GM12872 (cell line): Measurements from ENCODE around the gene ZNF438.

Source experiments
- TF ChIP-seq, protein P1 (sequence below): IDR thresholded peaks from 3 replicates; pipeline ENCODE4 v1.5.1; 2011; ENCODE audit warnings: low read depth, mild to moderate bottlenecking, low read length, moderate library complexity; ENCODE audit not compliant: insufficient read depth

ZNF438 gene

DNA sequence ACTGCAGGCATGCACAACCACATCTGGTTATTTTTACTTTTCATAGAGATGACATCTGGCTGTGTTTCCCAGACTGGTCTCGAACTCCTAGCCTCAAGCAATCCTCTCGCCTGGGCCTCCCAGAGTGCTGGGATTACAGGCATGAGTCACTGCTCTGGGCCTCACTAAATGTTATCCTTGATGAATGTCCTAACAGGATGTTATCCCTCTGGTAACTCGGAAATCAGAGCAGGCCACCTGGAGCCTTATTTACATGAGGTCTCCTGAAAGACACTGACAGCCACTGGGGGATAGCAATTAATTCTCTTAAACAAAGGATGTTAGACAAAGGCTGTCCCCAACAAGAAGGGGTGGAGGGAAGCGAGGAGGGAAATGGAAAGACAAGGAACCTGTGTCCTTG, 4.5 kb upstream of the ZNF438 start:
- TF ChIP-seq, protein P1, sequence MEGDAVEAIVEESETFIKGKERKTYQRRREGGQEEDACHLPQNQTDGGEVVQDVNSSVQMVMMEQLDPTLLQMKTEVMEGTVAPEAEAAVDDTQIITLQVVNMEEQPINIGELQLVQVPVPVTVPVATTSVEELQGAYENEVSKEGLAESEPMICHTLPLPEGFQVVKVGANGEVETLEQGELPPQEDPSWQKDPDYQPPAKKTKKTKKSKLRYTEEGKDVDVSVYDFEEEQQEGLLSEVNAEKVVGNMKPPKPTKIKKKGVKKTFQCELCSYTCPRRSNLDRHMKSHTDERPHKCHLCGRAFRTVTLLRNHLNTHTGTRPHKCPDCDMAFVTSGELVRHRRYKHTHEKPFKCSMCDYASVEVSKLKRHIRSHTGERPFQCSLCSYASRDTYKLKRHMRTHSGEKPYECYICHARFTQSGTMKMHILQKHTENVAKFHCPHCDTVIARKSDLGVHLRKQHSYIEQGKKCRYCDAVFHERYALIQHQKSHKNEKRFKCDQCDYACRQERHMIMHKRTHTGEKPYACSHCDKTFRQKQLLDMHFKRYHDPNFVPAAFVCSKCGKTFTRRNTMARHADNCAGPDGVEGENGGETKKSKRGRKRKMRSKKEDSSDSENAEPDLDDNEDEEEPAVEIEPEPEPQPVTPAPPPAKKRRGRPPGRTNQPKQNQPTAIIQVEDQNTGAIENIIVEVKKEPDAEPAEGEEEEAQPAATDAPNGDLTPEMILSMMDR = no peak

DNA sequence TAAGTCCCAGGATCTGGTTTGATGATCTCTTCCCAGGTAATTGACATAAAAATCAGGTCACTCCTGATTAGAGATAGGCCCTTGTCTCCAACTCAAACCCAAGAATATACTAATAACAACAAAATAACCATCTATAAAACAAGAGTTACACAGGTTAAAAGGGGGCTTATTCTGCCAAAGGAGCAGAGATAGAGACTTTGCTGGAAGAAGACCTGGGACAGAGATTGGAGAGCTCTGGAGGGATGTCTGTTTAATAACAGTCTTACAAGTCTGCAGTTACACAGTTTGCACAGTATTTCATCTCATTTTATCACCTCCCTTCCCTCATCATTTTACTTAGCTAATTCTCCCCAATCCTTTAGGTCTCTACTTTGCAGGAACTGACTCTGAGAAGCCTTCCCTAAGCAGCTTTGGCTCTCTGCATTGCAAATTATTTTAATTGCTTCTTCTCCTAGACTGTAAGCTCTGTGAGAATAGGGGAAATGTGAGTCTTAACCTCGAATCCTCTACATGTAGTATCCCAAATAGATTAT, 3.7 kb upstream of the ZNF438 start:
- TF ChIP-seq, protein P1 = no peak

DNA sequence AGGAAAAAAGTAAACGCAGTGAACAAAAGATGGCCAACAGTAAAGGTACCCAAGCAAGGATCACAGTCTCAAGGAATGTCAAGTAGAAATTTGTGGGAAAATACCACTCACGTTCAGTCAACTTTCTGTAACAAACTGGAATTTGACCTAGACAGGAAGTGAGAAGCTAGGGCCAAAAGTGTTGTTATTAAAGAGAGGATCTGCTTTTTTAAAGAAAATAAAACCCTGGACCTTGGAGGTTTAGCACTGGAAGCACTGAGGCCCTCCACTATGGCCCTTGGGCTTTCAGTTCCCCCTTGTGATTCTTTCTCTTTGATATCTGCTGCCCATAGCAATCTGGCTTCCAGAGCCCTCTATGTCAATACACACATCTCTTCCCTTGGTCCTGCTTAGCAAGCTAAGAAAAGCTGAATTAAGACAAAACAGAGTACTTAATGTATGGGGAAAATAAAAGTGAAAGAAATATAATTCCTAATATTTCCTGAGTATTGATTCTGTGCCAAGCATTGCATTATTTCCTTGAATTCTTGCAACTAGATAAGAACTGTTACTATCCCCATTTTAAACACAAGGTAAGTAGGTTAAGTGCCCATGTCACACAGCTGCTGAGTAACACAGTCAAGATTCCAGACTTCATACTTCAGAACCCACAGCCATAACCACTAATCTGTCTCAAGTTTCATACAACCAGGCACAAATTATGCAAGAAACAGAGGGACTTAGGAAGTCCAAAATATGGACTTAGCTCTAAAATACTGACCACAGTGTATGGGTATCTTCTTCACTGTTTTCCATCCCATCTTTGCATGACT, 2.6 kb upstream of the ZNF438 start:
- TF ChIP-seq, protein P1 = no peak

DNA sequence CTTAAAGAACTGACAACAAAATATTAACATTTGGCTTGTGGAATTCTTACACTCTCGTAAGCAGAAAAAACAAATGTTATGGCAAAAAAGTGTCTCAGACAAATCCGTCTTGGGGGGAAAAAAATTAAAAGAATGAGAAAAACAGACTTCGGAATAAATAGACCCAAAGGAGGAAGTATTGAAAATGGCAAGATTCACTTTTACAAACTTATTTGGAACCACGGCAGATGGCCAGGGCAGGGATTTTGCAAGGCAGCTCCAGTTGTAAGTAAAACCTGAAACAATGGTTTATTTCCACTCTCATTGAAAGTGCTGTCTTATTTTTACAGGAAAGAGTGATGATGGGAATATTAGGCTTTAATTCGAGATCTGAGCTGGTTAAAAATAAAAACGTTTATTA, 1.5 kb upstream of the ZNF438 start:
- TF ChIP-seq, protein P1 = no peak

DNA sequence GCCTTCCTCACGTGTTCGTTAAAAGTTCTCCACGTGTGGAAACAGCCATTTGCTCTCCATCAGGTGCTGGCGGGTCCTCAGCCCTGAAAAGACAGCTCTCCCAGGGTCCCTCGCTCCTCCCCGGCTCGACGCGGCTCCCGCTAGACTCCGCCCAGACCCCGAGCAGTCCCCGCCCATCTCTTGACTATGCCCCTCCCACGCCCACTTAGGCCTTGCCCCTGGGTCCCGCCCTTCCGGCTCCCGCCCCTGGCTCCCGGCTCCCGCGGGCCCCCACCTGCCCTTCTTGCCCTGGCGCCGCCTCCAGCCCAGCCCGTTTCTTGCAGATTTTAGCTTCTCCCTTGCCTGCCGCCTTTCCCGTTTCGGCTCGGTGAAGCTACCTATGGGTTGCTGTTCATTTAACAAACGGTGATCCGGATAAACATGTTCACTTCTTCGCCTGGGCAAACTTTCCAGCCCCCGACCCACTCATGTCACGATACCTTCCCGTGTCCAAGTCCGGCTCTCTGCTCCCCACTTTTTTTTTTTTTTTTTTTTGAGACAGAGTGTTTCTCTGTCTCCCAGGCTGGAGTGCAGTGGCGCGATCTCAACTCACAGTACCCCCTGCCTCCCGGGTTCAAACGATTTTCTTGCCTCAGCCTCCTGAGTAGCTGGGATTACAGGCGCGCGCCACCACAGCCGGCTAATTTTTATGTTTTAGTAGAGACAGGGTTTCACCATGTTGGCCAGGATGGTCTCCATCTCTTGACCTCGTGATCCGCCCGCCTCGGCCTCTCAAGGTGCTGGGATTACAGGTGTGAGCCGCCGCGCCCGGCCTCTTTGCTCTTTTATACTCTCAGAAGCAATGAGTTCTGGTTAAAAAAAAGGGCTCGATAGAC, 830 bp upstream of the ZNF438 start:
- TF ChIP-seq, protein P1 = no peak

DNA sequence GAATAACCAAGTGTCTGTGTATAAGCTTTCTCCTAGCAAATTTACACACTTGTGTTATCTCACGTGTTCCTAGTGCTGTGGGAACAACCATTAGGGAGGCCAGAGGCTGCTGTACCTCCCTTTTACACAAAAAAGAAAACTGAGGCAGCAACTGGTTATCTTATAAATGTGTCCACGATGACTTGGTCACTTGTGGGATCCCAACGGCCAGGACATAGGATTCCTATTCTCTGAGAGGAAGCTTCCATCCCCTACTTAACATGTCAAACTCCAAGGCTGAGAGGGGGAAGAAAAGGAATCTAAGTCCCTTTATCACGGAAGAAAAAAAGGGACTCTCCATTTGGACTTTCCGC, 484 bp downstream of the ZNF438 start:
- TF ChIP-seq, protein P1 = no peak

DNA sequence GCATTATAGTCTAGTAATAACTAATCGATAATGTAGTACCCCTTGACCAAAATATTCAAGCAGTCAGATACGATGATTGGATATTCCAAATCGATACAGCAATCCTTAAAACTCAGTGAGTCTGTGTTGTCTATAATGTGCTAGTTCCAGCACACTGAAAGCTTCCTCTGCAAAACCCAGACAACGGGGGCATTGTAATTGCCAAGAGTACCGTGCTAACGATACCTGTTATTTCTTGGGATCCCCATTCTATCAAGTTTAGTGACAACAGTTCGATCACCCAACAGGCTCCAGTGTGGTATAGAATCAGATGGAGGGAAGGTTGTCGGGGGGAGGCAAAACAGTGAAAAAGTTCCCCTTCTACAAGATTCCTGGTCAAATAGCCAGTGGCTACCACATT, 865 bp downstream of the ZNF438 start:
- TF ChIP-seq, protein P1 = no peak
